Mucosa of descending colon (tissue), 3 donors: ENCODE results near the gene NIT1. TPM values are rescaled to one million over a fixed set of nuclear protein-coding genes. Genes with fewer than 3 reads are reported as not detected.

Experiments
- ATAC-seq: fragments of 200-7000 bp; cut with Tn5 transposase; one replicate; pipeline ENCODE4 v1.9.1; 2020; ENCODE audit warnings: mild to moderate bottlenecking, moderate library complexity
- DNase-seq, 3 donors: peaks; one replicate each; pipeline ENCODE4 v3.0.0-alpha.2; 2020
- H3K36me3 ChIP-seq: fragments of 200-600 bp; one replicate; pipeline ENCODE4 v1.8.0; 2021; ENCODE audit warnings: low read depth, mild to moderate bottlenecking
- H3K4me1 ChIP-seq: fragments of 200-600 bp; one replicate; pipeline ENCODE4 v1.8.0; 2021; ENCODE audit warnings: low read depth, mild to moderate bottlenecking
- H3K4me3 ChIP-seq: fragments of 200-600 bp; one replicate; pipeline ENCODE4 v1.8.0; 2021; ENCODE audit warnings: mild to moderate bottlenecking
- H3K9me3 ChIP-seq: fragments of 200-600 bp; one replicate; pipeline ENCODE4 v1.8.0; 2021; ENCODE audit warnings: mild to moderate bottlenecking
- CTCF ChIP-seq: fragments of 200-600 bp; IDR thresholded peaks from one replicate; pipeline ENCODE4 v1.8.0; 2022; ENCODE audit warnings: antibody characterized with exemption, mild to moderate bottlenecking
- intact Hi-C, 2 donors: fragments of 100-400 bp; cut with DNase I in 1 of 2; cut with micrococcal nuclease in 1 of 2; formaldehyde crosslinking; loops; one replicate each; pipeline versions ENCODE4 v1.11.0 to v1.11.1; 2022; cut with DNase I, micrococcal nuclease
- total RNA-seq, 3 donors: library from RNA; stranded (reverse); fragmentation: NEBNext Ultra II Directional in 2 of 3; extraction: Animal tissue kit (Norgen Biotek cat#: 25700) in 2 of 3; gene quantifications; one replicate each; pipeline versions ENCODE4 v1.2.1 to v1.2.4, GENCODE V29; 2021 to 2023
- donor health status: DM: no; HTN: no; CAD: no; lungs with moderate emphysema.
- donor health status: DM: no; HTN: no; CAD: no.
- donor health status: DM: no; HTN: yes; CAD: no.

Gene NIT1
- total RNA-seq, 3 donors from 2014 or later, result 56.7 to 79.7 (median 62.8) TPM

GRCh38 chr1:161133220-161133740, 15.4 kb downstream of the NIT1 start:
- H3K36me3 ChIP-seq, result no peaks in the 10 kb centered on the region
- peaks cover 16% of the 10 kb centered on the region for H3K4me1 ChIP-seq
- DNase-seq (no peak), ATAC-seq (no peak)
- TF ChIP-seq CTCF, result no peak
- H3K4me3 ChIP-seq, result peak overlapping the region; percentile 49
- intact Hi-C loops, result no loop called here
- H3K9me3 ChIP-seq, result no peaks in the 10 kb centered on the region

- Histone ChIP-seq H3K9me3 (no peaks in the 10 kb centered on the region), H3K4me3 (no peak overlapping the region), H3K36me3 (no peaks in the 10 kb centered on the region), H3K4me1 (peaks cover 13% of the 10 kb centered on the region)
- intact Hi-C loops, result no loop called here
- TF ChIP-seq CTCF, result no peak
- ATAC-seq, result no peak
- DNase-seq, result no peak
Observed at GRCh38 chr1:161137881-161138280, 20.0 kb downstream of the NIT1 start.

GRCh38 chr1:161138431-161138830, 20.5 kb downstream of the NIT1 start:
- Histone ChIP-seq H3K9me3 (no peaks in the 10 kb centered on the region), H3K36me3 (no peaks in the 10 kb centered on the region), H3K4me1 (peaks cover 12% of the 10 kb centered on the region), H3K4me3 (no peak overlapping the region)
- no peak for DNase-seq
- TF ChIP-seq CTCF, result no peak
- intact Hi-C loops, result no loop called here
- ATAC-seq, result no peak

- TF ChIP-seq CTCF, result peak; percentile 10
Observed at GRCh38 chr1:161139766-161140165, 21.9 kb downstream of the NIT1 start.

GRCh38 chr1:161140755-161141400, 23.0 kb downstream of the NIT1 start:
- no peaks in the 10 kb centered on the region for H3K36me3 ChIP-seq
- H3K9me3 ChIP-seq, result no peaks in the 10 kb centered on the region
- no peak for TF ChIP-seq CTCF
- DNase-seq (no peak), ATAC-seq (no peak)
- intact Hi-C loops, result no loop called here
- H3K4me1 ChIP-seq, result no peaks in the 10 kb centered on the region
- no peak overlapping the region for H3K4me3 ChIP-seq

More at GRCh38 chr1:161139766-161140165, 21.9 kb downstream of the NIT1 start:
- DNase-seq (peak in 1 of 3 donors; percentile 80), ATAC-seq (peak; percentile 30)
- no peaks in the 10 kb centered on the region for H3K9me3 ChIP-seq
- H3K4me3 ChIP-seq, result no peak overlapping the region
- intact Hi-C loops, result no loop called here
- no peaks in the 10 kb centered on the region for H3K36me3 ChIP-seq
- no peaks in the 10 kb centered on the region for H3K4me1 ChIP-seq
